Ovary (tissue), 9 donors: Measurements from ENCODE around the gene NCAPD2. TPM values are rescaled to one million over a fixed set of nuclear protein-coding genes. Genes with fewer than 3 reads are reported as not detected.
"Not testable (repeated sequence)": the region's sequence is repeated elsewhere in the genome, so short reads cannot be mapped to it uniquely, and the experiment has no call there.

ENCODE experiments used
- DNase-seq, 5 donors: peaks; one replicate each; pipeline ENCODE4 v3.0.0-alpha.2; 2019 to 2020
- H3K27ac ChIP-seq, 2 donors: fragments of 200-600 bp; one replicate each; pipeline versions ENCODE4 v1.5.1 to v1.8.0; 2019 to 2022
- H3K27me3 ChIP-seq: fragments of 200-600 bp; one replicate; pipeline ENCODE4 v1.8.0; 2022
- H3K36me3 ChIP-seq: fragments of 200-600 bp; sonication (generic); one replicate; pipeline ENCODE4 v1.5.1; 2019
- H3K4me1 ChIP-seq: one replicate; pipeline ENCODE4 v1.8.1; 2013; ENCODE audit warnings: mild to moderate bottlenecking, moderate library complexity; ENCODE audit not compliant: insufficient read depth
- H3K4me3 ChIP-seq: fragments of 200-600 bp; sonication (generic); one replicate; pipeline ENCODE4 v1.5.1; 2017
- H3K9me3 ChIP-seq, 2 donors: fragments of 200-600 bp in 1 of 2; sonication (generic) in 1 of 2; one replicate each; pipeline versions ENCODE4 v1.5.1 to v1.8.1; 2013 to 2019; ENCODE audit warnings: mild to moderate bottlenecking in 1 of 2, moderate library complexity in 1 of 2
- EP300 ChIP-seq: sonication (generic); formaldehyde crosslinking; IDR thresholded peaks from one replicate; pipeline ENCODE4 v1.6.1; 2017; ENCODE audit warnings: antibody characterized with exemption
- POLR2A ChIP-seq: fragments of 450-650 bp; IDR thresholded peaks from one replicate; pipeline ENCODE4 v1.6.1; 2017; ENCODE audit warnings: antibody characterized with exemption, mild to moderate bottlenecking, moderate library complexity
- WGBS, 3 donors: extraction: QIAGEN DNeasy Blood & Tissue Kit in 1 of 3; methylation state at CpG; one replicate each; pipeline versions ENCODE4 v1.1.5 to v1.1.7; 2013 to 2017; 5-methylcytosine and 5-hydroxymethylcytosine counted together
- intact Hi-C, 4 donors: fragments of 100-400 bp; cut with DNase I; formaldehyde crosslinking; loops; one replicate each; pipeline versions ENCODE4 v1.11.0 to v1.15.1; 2022 to 2023
- polyA plus RNA-seq, 2 donors: library from polyadenylated mRNA; stranded (reverse); fragments of 200-250 nt in 1 of 2; fragments of 350-450 nt in 1 of 2; fragmentation: Illumina TruSeq in 1 of 2; extraction: RNeasy Lipid Tissue Mini Kit (QIAGEN cat#74804) in 1 of 2; gene quantifications; one replicate each; pipeline ENCODE4 v1.2.3, GENCODE V29; 2013 to 2014
- total RNA-seq, 7 donors: library from RNA; depleted of rRNA in 2 of 7; stranded (reverse); fragments of >200 nt in 2 of 7; fragmentation: NEBNext Ultra II Directional in 3 of 7; extraction: Animal tissue kit (Norgen Biotek cat#: 25700) in 3 of 7; gene quantifications; one replicate each; pipeline versions ENCODE4 v1.1.0 to v1.2.4, GENCODE V29; 2016 to 2023
- TF ChIP-seq, protein P1 (sequence below), 3 donors: fragments of 450-650 bp in 2 of 3; fragments of 200-600 bp in 1 of 3; IDR thresholded peaks; one replicate each; pipeline versions ENCODE4 v1.5.1 to v1.8.0; 2016 to 2022; ENCODE audit warnings: antibody characterized with exemption in 3 of 3, mild to moderate bottlenecking in 1 of 3
- donor health status: DM: no; HTN: no; CAD: no; lungs with moderate emphysema.
- donor health status: DM: no; HTN: no; CAD: no.
- donor health status: Bipolar disorder and iron deficiency.
- donor health status: DM: yes; HTN: yes; CAD: no.
- donor health status: DM: no; HTN: no; CAD: no.
- donor health status: DM: yes; HTN: yes; CAD: no.

Gene NCAPD2
- total and polyA plus RNA-seq, 9 donors = 8.8 to 19.5 (median 16.4) TPM

DNA sequence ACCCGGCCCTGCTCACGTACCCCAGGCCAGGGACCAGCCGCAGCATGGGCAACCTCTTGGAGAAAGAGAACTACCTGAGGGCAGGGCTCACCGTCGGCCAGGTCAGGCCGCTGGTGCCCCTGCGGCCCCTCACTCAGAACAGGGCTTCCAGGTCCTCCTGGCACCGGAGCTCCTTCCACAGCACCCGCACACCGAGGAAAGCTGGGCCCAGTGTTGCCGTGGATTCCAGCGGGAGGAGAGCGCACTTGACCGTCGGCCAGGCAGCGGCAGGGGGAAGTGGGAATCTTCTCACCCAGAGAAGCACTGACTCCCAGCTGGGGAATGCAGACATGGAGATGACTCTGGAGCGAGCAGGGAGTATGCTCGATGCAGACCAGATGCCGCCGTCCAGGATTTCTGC is 15.5 kb upstream of the NCAPD2 start:
- H3K4me3 ChIP-seq = no peak overlapping the region
- WGBS, 3 donors = 70 to 74% (median 70%) methylated on average over 18 to 20 of the region's 20 CpGs
- no peaks in the 10 kb centered on the region for H3K4me1 ChIP-seq
- no peaks in the 10 kb centered on the region for H3K27me3 ChIP-seq
- no peak overlapping the region for H3K27ac ChIP-seq
- no peak for DNase-seq
- no peaks in the 10 kb centered on the region for H3K36me3 ChIP-seq
- TF ChIP-seq, protein P1, sequence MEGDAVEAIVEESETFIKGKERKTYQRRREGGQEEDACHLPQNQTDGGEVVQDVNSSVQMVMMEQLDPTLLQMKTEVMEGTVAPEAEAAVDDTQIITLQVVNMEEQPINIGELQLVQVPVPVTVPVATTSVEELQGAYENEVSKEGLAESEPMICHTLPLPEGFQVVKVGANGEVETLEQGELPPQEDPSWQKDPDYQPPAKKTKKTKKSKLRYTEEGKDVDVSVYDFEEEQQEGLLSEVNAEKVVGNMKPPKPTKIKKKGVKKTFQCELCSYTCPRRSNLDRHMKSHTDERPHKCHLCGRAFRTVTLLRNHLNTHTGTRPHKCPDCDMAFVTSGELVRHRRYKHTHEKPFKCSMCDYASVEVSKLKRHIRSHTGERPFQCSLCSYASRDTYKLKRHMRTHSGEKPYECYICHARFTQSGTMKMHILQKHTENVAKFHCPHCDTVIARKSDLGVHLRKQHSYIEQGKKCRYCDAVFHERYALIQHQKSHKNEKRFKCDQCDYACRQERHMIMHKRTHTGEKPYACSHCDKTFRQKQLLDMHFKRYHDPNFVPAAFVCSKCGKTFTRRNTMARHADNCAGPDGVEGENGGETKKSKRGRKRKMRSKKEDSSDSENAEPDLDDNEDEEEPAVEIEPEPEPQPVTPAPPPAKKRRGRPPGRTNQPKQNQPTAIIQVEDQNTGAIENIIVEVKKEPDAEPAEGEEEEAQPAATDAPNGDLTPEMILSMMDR (IDR thresholded peaks at IDR 0.05) = no peak
- TF ChIP-seq EP300 (no peak), POLR2A (no peak)
- no peaks in the 10 kb centered on the region for H3K9me3 ChIP-seq
- intact Hi-C loops = no loop called here

DNA sequence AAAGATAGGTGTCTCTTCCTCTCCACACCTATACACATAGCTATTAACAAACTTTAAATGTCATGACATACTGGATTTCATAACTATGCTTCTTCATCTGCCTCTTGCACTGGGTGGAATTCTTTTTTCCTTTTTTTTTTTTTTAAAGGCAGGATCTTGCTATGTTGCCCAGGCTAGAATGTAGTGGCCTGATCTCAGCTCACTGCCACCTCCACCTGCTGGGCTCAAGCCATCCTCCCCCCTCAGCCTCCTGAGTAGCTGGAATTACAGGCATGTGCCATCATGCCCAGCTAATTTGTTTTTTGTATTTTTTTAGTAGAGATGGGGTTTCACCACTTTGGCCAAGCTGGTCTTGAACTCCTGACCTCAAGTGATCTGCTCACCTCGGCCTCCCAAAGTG is 5.7 kb upstream of the NCAPD2 start:
- peaks cover 4% of the 10 kb centered on the region for H3K4me1 ChIP-seq
- H3K27me3 ChIP-seq = no peaks in the 10 kb centered on the region
- H3K36me3 ChIP-seq = no peaks in the 10 kb centered on the region
- TF ChIP-seq EP300 = no peak
- TF ChIP-seq, protein P1 (IDR thresholded peaks at IDR 0.05) = no peak
- no peak for TF ChIP-seq POLR2A
- no peak for DNase-seq
- H3K4me3 ChIP-seq = no peak overlapping the region
- intact Hi-C loops = no loop called here
- WGBS, 3 donors = 59 to 86% (median 83%) methylated on average over 1 of the region's 1 CpG
- no peaks in the 10 kb centered on the region for H3K9me3 ChIP-seq
- H3K27ac ChIP-seq = no peak overlapping the region

DNA sequence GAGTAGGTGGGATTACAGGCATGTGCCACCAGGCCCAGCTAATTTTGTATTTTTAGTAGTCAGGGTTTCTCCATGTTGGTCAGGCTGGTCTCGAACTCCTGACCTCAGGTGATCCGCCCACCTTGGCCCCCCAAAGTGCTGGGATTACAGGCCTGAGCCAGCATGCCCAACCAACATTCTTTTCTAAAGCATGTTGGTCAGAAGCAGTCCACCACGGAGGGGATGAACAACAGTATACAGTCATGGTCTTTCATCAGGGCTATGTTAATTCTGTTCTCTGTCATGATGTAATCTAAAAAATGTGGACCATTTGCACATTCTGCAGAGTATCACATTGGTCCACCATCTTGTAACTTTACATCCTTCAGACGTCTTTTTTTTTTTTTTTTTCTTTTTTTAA is 4.5 kb upstream of the NCAPD2 start:
- Histone ChIP-seq H3K4me1 (peaks cover 4% of the 10 kb centered on the region), H3K36me3 (no peaks in the 10 kb centered on the region), H3K9me3 (no peaks in the 10 kb centered on the region), H3K4me3 (no peak overlapping the region), H3K27ac (no peak overlapping the region), H3K27me3 (no peaks in the 10 kb centered on the region)
- no peak for DNase-seq
- TF ChIP-seq EP300 (no peak), POLR2A (no peak)
- TF ChIP-seq, protein P1 (IDR thresholded peaks at IDR 0.05) = no peak
- 57 to 73% (median 59%) methylated on average over 4 of the region's 4 CpGs for WGBS, 3 donors
- intact Hi-C loops = no loop called here

DNA sequence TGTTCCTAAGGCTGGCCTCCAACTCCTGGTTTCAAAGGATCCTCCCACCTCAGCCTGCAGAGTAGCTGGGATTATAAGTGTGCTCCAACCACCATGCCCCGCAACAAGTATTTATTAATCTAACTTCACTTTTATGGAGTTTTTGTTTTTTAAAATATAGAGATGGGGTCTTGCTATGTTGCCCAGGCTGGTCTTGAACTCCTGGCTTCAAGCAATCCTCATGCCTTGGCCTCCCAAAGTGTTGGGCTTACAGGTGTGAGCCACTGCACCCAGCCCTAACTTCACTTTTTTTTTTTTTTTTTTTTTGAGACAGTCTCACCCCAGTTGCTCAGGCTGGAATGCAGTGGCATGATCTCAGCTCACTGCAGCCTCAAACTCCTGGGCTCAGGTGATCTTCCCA is 3.2 kb upstream of the NCAPD2 start:
- DNase-seq, H3K4me3 ChIP-seq, H3K9me3 ChIP-seq, H3K4me1 ChIP-seq, H3K27ac ChIP-seq, intact Hi-C loops, H3K27me3 ChIP-seq, H3K36me3 ChIP-seq: not testable (repeated sequence)
- 95 to 100% (median 98%) methylated on average over 1 of the region's 1 CpG for WGBS, 3 donors

DNA sequence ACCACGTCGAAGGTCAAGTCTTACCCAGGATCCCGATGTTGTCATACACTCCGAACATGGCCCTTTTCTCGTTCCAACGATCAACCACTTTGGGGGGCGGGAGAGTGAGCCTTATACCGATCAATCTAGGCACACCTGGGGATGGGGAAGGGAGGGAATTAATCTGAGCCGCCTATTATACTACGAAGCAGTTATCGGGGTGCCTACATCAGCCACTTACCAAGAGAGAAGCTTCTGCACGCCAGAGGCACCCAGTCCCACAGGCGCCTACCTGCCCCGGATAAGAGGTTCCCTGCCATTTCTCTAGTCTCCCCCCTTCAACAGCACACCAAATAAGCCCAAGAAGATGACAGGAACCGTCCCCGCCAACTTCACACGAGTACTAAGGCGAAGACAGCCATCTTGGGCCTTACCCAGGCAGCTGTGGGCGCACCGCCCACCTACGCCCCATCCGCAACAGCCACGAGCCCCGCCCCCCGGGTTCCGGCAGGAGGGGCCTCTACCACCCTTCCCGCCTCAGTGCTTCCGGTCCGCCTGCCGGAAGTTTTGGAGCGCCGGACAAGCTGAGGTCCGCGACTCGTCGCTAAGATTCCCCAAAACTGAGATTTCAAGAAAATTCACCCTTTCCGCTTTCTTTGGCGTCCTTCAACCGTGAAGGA is 935 bp upstream of the NCAPD2 start, which contains the start of gene MRPL51:
TSS of gene MRPL51 (minus strand) at position 425 of the 659 bp plus-strand sequence. CDS start at position 299, 126 bp downstream.
- no peaks in the 10 kb centered on the region for H3K27me3 ChIP-seq
- H3K36me3 ChIP-seq = no peaks in the 10 kb centered on the region
- H3K9me3 ChIP-seq = no peaks in the 10 kb centered on the region
- H3K27ac ChIP-seq = peak within 1 kb of the TSS; percentile 47 to 93
- TF ChIP-seq EP300 (no peak), POLR2A (peak; percentile 72)
- intact Hi-C loops = no loop called here
- peak within 1 kb of the TSS; percentile 82 for H3K4me3 ChIP-seq
- WGBS, 3 donors = 0 to 1% (median 1%) methylated on average over 39 of the region's 39 CpGs
- DNase-seq = peak; percentile 95 to 98 (median 97)
- H3K4me1 ChIP-seq = peaks cover 7% of the 10 kb centered on the region
